GM21723 (cell line): ENCODE results near the gene RET.
"Not testable (repeated sequence)": the region's sequence is repeated elsewhere in the genome, so short reads cannot be mapped to it uniquely, and the experiment has no call there.

Experiments used
- ATAC-seq: cut with Tn5 transposase; IDR thresholded peaks from one replicate; pipeline ENCODE4 v1.9.1; 2021; ENCODE audit warnings: mild to moderate bottlenecking, moderate library complexity; ENCODE audit not compliant: unreplicated experiment

RET gene

GRCh38 chr10:43076311-43076875 lies 476 bp upstream of the RET start:
- ATAC-seq = no peak

GRCh38 chr10:43077421-43078171 lies 727 bp downstream of the RET start:
- ATAC-seq = no peak

GRCh38 chr10:43078175-43078985 lies 1.5 kb downstream of the RET start:
- ATAC-seq = no peak

- no peak for ATAC-seq
These were observed 2.1 kb downstream of the RET start for GRCh38 chr10:43078986-43079273.

- ATAC-seq = no peak
These were observed 3.0 kb downstream of the RET start for GRCh38 chr10:43079856-43080255.

GRCh38 chr10:43082087-43082486 lies 5.2 kb downstream of the RET start:
- no peak for ATAC-seq

- no peak for ATAC-seq
These were observed 5.9 kb downstream of the RET start for GRCh38 chr10:43082746-43083145.

GRCh38 chr10:43083764-43084163 lies 6.9 kb downstream of the RET start:
- no peak for ATAC-seq

- no peak for ATAC-seq
These were observed 7.9 kb downstream of the RET start for GRCh38 chr10:43084812-43085211.

- no peak for ATAC-seq
These were observed 9.6 kb downstream of the RET start for GRCh38 chr10:43086321-43086942.

- ATAC-seq = no peak
These were observed 12.7 kb downstream of the RET start for GRCh38 chr10:43089519-43089918.

GRCh38 chr10:43090188-43090587 lies 13.3 kb downstream of the RET start:
- no peak for ATAC-seq

GRCh38 chr10:43090664-43091063 lies 13.8 kb downstream of the RET start:
- ATAC-seq = no peak

GRCh38 chr10:43091846-43092245 lies 15.0 kb downstream of the RET start:
- no peak for ATAC-seq

- ATAC-seq = no peak
These were observed 16.7 kb downstream of the RET start for GRCh38 chr10:43093423-43094076.

- ATAC-seq = no peak
These were observed 17.2 kb downstream of the RET start for GRCh38 chr10:43094085-43094484.

GRCh38 chr10:43099339-43099738 lies 22.5 kb downstream of the RET start:
- not testable (repeated sequence) for ATAC-seq

GRCh38 chr10:43099928-43100327 lies 23.1 kb downstream of the RET start:
- no peak for ATAC-seq

GRCh38 chr10:43100366-43100765 lies 23.5 kb downstream of the RET start:
- ATAC-seq = no peak

GRCh38 chr10:43102063-43102828 lies 25.4 kb downstream of the RET start:
- no peak for ATAC-seq
